AG10803 (cell line): Measurements from ENCODE around the gene MANSC1.

Experiments used
- DNase-seq: peaks from one replicate; pipeline ENCODE4 v3.0.0; 2010; ENCODE audit warnings: low read depth
- H3K4me3 ChIP-seq: 2 replicates; pipeline ENCODE4 v1.5.1; 2011; ENCODE audit warnings: mild to moderate bottlenecking, low read length, control low read depth
- TF ChIP-seq, protein P1 (sequence below): conservative IDR thresholded peaks from 2 replicates; pipeline ENCODE4 v1.5.1; 2011; ENCODE audit warnings: mild to moderate bottlenecking, low read length, control low read depth, inconsistent platforms

Gene MANSC1

GRCh38 chr12:12378616-12379015, 28.6 kb upstream of the MANSC1 start:
- TF ChIP-seq, protein P1, sequence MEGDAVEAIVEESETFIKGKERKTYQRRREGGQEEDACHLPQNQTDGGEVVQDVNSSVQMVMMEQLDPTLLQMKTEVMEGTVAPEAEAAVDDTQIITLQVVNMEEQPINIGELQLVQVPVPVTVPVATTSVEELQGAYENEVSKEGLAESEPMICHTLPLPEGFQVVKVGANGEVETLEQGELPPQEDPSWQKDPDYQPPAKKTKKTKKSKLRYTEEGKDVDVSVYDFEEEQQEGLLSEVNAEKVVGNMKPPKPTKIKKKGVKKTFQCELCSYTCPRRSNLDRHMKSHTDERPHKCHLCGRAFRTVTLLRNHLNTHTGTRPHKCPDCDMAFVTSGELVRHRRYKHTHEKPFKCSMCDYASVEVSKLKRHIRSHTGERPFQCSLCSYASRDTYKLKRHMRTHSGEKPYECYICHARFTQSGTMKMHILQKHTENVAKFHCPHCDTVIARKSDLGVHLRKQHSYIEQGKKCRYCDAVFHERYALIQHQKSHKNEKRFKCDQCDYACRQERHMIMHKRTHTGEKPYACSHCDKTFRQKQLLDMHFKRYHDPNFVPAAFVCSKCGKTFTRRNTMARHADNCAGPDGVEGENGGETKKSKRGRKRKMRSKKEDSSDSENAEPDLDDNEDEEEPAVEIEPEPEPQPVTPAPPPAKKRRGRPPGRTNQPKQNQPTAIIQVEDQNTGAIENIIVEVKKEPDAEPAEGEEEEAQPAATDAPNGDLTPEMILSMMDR: no peak
- H3K4me3 ChIP-seq: no peak overlapping the region
- DNase-seq: no peak

- peak; percentile 81 for DNase-seq
- H3K4me3 ChIP-seq: no peak overlapping the region
- TF ChIP-seq, protein P1: peak; percentile 72
These were observed 26.8 kb upstream of the MANSC1 start for GRCh38 chr12:12376646-12377448.

- DNase-seq: no peak
- no peak overlapping the region for H3K4me3 ChIP-seq
- TF ChIP-seq, protein P1: no peak
These were observed 23.1 kb upstream of the MANSC1 start for GRCh38 chr12:12372946-12373722.

GRCh38 chr12:12367482-12367998, 17.5 kb upstream of the MANSC1 start:
- no peak overlapping the region for H3K4me3 ChIP-seq
- no peak for DNase-seq

GRCh38 chr12:12366701-12367481, 16.8 kb upstream of the MANSC1 start:
- H3K4me3 ChIP-seq: no peak overlapping the region
- DNase-seq: no peak
- TF ChIP-seq, protein P1: no peak

More at GRCh38 chr12:12367482-12367998, 17.5 kb upstream of the MANSC1 start:
- TF ChIP-seq, protein P1: no peak

DNA sequence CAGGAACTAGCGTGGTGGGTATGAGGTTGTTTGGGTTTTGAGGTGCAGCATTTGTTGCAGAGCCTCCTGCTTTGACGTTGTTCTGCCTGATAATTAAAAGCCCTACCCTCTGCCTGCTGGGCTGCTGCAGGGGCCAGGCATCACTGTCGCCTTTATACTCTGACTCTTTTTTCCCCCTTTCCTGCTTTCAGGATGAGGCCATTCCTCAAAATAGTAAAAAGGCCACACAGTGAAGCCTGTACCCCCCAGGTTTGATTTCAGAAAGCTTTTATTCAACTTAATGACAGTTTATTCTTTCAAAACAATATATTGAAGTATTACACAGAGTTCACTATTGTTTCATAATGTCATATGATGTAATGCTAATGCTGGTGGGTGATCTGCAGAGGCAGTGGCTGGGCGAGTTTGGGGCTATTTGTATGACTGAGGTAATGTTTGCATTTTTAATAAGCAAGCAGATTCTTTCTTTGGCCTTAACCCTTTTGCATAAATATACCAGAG, 15.9 kb upstream of the MANSC1 start:
- TF ChIP-seq, protein P1: no peak
- peak; percentile 32 for DNase-seq
- no peak overlapping the region for H3K4me3 ChIP-seq
